GM19397 (cell line): Measurements from ENCODE around the gene VGLL1.

Experiments
- ATAC-seq: cut with Tn5 transposase; IDR thresholded peaks from one replicate; pipeline ENCODE4 v1.9.1; 2021; ENCODE audit warnings: mild to moderate bottlenecking, moderate library complexity; ENCODE audit not compliant: unreplicated experiment

Gene VGLL1

GRCh38 chrX:136531951-136532350 lies at the start of gene VGLL1:
Gene VGLL1 (plus strand): TSS chrX:136532215. CDS start chrX:136536021, 3,806 bp downstream.
- ATAC-seq, result no peak

- ATAC-seq, result no peak
Measured at GRCh38 chrX:136487647-136488046, 44.4 kb upstream of the VGLL1 start, which contains the start of gene BRS3. Gene BRS3 (plus strand): TSS chrX:136487947. CDS start chrX:136488115, 168 bp downstream.

- ATAC-seq, result no peak
Measured at GRCh38 chrX:136488706-136489105, 43.3 kb upstream of the VGLL1 start.

- ATAC-seq, result no peak
Measured at GRCh38 chrX:136491832-136492231, 40.2 kb upstream of the VGLL1 start.

DNA sequence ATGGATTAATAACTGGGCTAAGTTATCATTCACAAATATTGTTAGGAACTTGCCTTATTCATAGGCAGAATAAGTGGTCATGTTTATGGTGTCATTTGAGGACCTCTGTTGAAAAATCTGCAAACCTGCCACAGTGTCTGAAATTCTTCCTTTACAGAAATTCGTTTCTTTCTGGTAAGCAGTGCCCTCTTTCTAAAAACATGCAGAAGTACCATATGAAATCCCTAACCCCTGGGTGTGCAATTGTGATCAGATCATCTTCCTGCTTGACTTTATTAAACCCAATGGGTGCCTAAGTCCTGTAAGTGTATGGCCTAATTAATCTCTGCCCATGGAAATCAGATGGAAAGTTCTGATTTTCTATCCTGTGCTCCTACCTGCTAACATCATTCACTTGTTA lies 39.0 kb upstream of the VGLL1 start:
- no peak for ATAC-seq

- ATAC-seq, result no peak
Measured at GRCh38 chrX:136495043-136495442, 37.0 kb upstream of the VGLL1 start.

DNA sequence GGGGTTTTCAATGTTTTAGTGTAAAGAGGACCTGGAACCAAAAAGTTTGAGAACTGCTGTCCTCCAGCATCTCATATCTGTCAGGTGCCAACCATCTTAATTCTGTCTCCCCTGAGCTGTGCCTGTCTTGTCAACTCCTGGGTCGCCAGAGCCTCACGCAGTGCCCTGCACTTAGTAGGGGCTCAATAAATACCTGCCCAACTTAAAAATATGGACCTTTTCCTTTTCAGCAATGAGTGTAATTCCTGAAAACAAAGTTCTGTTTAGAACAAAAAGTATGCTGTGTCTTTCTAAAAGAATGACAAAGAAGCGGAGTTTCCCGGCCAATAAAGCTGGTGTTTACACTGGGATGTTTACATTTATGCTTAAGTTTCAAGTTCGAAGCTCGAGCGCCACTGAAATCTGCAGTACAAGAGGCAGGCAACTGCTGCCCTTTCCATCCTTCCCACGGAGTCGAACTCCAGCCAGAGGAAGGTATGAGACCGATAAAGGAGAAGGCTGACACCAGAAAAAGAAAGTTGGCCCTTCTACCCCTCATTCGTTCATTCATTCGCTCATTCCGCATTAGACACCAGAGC lies 35.7 kb upstream of the VGLL1 start:
- ATAC-seq, result no peak

DNA sequence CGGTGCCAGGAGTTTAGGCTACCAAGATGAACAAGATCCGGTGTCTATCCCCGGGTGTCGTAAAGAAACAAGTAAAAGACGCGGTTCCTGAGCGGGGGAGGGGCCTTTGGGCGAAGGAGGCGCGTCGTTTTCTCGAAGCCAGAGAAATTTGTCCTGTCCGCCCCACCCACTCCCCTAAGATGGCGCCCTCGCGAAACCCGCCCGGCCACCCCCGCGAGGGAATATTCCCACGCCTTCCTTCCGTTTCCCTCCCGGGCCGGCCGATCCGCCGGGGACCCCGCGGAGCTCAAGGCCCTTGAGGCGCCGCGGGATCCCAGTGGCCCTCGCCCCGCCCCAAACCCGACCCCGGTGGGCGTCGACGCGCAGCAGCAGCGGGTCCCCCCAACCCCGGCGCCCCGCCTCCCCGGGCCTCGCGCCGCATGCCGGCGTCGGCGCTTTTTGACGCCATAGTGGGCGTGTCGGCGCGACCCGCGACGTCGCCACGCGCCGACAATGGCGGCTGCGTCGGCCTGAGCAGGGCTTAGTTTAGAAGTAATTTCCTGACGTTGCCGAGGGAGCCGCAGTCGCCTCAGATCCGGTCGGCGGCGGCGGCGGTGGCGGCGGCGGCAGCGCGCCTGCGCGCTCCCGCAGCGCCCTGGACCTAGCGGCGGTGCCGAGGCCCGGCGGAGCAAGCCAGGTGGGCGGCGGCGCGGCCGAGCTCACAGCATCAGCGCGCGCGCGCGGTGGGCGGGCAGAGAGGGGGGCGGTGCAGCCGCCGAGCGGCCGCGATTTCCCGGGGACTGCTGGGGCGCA lies 35.1 kb upstream of the VGLL1 start:
- peak; percentile 86 for ATAC-seq

DNA sequence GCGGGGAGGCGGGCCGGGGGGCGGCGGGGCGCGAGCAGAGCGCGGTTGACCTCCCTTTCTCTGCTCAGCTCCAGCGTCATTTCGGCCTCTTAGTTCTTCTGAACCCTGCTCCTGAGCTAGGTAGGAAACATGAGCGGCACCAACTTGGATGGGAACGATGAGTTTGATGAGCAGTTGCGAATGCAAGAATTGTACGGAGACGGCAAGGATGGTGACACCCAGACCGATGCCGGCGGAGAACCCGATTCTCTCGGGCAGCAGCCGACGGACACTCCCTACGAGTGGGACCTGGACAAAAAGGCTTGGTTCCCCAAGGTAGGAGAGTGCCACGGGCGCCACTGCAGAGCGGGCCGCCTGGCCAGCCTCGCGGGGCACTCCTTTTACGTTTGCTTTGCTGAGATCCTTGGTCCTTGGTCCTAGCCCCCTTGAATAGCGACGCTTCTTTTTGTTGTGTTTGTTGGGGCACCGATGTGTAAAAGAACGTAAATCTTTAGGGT lies 34.4 kb upstream of the VGLL1 start, which contains the start of gene HTATSF1:
Gene HTATSF1 (plus strand): TSS at position 37 of the 497 bp plus-strand sequence. CDS start 93 bp downstream, at position 130.
- ATAC-seq, result peak; percentile 9

DNA sequence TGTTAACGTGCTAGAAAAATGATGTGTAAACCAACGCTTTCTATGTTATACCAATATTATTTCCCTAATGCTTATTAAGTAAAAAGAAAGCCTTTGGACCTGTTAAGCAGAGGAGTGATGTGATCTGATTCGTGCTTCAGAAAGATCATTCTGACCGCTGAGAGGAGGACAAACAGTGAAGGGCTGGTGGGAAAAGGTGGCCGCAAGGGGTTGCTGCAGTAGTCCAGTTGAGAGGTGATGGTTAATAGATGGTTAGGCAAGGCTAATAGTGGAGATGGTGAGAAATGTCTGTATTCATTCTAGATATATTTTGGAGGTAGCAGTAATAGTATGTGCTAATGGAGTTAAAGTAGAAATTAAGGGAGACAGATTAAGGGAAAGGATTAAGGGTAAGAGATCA lies 12.9 kb upstream of the VGLL1 start:
- ATAC-seq, result no peak

DNA sequence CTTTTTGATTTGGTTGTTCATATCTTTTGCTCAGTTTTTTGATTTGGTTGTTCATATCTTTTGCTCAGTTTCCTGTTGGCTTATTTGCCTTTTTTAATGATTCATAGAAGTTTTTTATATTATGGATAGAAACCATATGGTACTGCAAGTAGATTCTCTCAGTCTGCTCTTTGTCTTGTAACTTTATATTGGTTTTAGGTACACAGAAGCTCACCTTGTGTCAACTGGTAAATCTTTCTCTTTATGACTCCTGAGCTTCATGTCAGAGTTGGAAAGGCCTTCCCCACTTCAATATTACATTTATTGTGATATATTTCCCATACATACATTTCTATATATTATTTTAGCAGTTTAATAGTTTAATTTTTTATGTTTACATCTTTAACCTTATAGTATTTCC lies 8.2 kb upstream of the VGLL1 start:
- no peak for ATAC-seq

DNA sequence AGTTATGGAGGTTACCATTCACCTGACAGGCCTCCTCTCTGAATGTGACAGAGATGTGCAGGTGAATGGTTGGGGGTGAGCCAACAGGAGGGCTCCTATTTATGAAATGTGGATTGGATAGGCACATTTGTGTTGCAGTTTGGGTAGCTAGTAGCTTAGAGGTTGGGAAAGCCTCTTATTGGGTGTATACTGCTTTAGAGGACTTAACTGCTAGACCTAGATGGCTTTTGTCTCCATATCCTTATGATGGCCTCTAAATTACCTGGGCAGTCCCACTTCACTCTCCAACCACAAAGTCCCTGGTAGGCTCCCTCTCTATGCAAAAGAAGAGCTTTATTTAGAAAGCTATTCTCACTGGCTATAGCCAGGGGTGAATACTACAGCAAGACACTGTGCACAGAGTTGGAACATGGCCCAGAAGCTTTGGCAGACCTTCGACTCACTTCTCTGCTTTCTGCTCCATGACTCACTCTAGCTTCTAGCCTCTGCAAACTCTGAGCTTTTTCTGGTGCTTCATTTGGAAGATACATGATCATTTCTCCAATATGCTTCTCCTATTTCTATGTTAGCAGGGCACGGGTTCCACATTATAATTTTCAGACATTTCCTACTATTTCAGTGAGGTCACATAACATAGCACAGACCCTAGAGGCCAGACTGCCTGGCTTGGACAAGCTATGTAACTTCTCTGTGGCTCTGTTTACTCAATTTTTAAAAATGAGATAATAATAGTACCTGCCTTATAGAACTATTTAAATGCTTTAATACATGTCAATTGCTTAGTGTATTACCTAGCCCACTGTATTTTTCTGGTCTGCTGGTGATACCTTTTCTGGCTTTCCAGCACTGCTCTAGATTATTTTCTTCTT lies 6.0 kb upstream of the VGLL1 start:
- no peak for ATAC-seq

DNA sequence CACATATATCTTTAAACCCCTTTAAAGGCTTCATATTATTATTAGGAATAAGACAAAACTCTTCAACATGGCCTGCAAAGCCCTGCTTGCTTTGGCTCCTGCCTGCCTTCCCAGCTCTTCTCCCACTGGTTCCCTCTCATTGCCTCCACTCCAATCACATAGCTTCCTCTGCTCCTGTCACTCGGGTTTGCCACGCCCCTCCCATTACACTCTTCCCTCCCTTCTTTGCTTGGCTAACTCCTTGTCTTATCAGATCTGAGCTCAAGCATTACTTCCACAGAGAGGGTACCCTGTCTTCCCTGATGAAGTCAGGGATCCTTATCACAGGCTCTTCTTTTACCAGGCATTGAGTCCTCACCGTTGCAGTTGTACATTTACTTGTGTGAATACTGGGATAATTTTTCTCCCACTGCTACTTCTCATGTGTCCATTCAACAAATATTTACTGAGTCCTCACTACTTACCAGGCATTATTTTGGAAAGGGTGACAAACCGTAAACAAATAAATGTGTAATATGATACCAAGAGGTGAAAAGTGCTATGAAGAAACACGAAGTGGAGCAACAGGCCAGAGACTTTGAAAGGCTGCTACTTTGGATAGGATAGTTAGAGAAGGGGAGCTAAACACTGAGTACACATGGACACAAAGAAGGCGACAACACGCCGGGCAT lies 3.2 kb upstream of the VGLL1 start:
- ATAC-seq, result no peak

DNA sequence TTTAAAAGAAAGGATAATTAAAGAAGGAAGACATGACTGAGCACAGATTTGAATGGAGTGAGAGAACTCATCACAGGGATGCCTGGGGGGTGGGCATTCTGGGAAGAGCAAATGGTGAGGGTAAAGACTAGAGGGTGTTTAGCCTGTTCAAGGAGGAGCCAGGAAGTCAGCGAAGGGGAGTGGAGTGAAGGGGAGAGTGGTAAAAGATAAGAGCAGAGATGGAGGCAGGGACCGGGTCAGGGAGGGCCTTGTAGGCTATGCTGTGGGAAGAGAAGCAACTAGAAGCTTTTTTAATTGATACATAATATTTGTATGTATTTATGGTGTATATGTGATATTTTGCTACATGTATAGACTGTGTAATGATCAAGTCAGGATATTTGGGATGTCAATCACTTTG lies 2.2 kb upstream of the VGLL1 start:
- ATAC-seq, result no peak

DNA sequence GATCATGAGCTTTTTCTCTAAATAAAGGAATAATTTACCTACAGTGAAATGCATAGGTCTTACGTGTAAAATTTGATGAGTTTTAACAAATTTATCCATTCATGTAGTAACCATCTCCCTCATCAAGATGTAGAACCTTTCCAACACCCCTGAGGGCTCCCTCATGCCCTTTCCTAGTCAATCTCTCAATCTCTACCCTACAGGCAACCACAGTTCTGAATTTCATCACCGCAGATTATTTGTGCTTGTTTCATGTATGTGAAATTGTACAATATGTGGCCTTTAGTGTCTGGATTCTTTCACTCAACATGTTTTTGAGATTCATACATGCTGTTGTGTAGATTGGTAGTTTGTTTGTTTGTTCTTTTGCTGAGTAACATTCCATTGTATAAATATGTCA lies 2.1 kb downstream of the VGLL1 start:
- ATAC-seq, result no peak

GRCh38 chrX:136538811-136539210 lies 6.8 kb downstream of the VGLL1 start:
- no peak for ATAC-seq

GRCh38 chrX:136540226-136540625 lies 8.2 kb downstream of the VGLL1 start:
- no peak for ATAC-seq

- no peak for ATAC-seq
Measured at GRCh38 chrX:136541294-136541693, 9.3 kb downstream of the VGLL1 start.

DNA sequence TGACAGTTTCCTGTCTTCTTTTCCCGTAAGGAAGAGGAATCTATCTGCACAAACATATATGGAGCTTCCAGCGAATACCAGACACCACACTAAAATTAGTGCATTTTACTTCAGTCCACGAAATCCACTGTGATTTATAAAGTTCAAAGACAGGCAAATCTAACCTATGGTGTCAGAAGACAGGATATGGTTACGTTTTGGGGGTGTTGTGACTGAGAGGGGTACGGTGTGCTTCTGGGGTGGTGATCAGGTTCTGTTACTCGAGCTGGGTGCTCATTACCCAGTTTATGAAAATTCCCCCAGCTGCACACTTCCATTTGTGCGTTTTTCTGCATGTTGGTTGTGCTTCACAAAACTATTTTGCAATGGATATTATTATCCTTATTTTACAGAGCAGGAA lies 10.3 kb downstream of the VGLL1 start:
- no peak for ATAC-seq

GRCh38 chrX:136546371-136546781 lies 14.4 kb downstream of the VGLL1 start:
- ATAC-seq, result no peak

DNA sequence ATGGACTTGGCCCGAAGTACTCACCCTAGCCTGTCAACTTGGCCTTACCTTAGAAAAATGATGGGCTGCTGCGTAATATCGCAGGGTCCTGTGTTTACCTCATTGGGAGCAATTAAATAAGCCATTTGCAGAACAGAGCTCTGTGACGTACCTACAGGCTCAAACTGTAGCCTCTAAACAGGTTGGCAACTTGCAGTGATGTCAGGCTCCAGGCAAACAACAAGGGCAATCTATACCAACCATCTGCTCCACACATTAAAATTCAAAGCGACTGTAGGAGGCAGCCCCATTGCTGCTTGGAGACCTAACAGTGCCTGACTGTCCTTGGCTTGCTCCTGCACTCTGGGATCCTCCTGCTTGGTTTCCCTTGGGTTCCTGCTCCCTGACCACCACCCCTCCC lies 17.2 kb downstream of the VGLL1 start:
- ATAC-seq, result no peak
